Gastroesophageal sphincter (tissue), 3 donors: ENCODE results near the gene CNTNAP2.

Experiments
- POLR2AphosphoS5 ChIP-seq: sonication (generic); formaldehyde crosslinking; IDR thresholded peaks from one replicate; pipeline ENCODE4 v1.6.1; 2017; ENCODE audit warnings: antibody characterized with exemption
- TF ChIP-seq, protein P1 (sequence below), 4 experiments: fragments of 200-600 bp in 2 of 4; fragments of 450-650 bp in 2 of 4; sonication (generic) in 1 of 4; IDR thresholded peaks; one replicate each; pipeline ENCODE4 v1.5.1; 2017 to 2019; ENCODE audit warnings: antibody characterized with exemption in 4 of 4, mild to moderate bottlenecking in 2 of 4, moderate library complexity in 2 of 4

DNA sequence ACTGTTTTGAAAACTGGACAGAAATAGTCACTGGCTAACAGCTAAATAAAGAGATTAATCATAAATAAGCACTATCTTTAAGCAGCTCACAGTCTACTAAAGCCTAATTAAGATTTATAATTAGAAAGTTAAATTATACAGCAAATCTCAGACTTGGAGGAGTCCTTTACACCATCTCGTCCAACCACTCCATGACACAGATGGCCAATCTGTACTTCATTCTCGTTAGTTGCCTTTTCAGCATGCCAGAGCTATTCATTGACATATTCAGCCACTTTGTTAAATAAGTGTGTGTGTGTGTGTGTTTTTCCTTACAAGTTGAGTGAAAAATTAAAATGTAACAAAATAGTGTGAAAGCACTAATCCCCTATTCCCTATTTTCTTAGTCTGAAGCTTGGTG is 1066.7 kb downstream of the CNTNAP2 start:
- no peak for TF ChIP-seq POLR2AphosphoS5
- TF ChIP-seq, protein P1, sequence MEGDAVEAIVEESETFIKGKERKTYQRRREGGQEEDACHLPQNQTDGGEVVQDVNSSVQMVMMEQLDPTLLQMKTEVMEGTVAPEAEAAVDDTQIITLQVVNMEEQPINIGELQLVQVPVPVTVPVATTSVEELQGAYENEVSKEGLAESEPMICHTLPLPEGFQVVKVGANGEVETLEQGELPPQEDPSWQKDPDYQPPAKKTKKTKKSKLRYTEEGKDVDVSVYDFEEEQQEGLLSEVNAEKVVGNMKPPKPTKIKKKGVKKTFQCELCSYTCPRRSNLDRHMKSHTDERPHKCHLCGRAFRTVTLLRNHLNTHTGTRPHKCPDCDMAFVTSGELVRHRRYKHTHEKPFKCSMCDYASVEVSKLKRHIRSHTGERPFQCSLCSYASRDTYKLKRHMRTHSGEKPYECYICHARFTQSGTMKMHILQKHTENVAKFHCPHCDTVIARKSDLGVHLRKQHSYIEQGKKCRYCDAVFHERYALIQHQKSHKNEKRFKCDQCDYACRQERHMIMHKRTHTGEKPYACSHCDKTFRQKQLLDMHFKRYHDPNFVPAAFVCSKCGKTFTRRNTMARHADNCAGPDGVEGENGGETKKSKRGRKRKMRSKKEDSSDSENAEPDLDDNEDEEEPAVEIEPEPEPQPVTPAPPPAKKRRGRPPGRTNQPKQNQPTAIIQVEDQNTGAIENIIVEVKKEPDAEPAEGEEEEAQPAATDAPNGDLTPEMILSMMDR (IDR thresholded peaks at IDR 0.05): no peak
